IMR-90 (cell line): ENCODE data around the gene WWC2. TPM values are rescaled to one million over a fixed set of nuclear protein-coding genes. Genes with fewer than 3 reads are reported as not detected.

Experiments
- ATAC-seq: fragments of 200-7000 bp; cut with Tn5 transposase; 2 replicates; pipeline ENCODE4 v1.9.1; 2020; ENCODE audit warnings: low read depth, mild to moderate bottlenecking, moderate library complexity
- BruUV-seq: library from RNA; stranded (reverse); fragments of 400-500 nt; replicated peaks from 2 replicates; lab custom pipeline; 2021; lab: Mats Ljungman, UMichigan
- CTCF ChIA-PET: fragments of 300-600 bp; formaldehyde crosslinking; extraction: SDS; loops from one replicate; lab custom pipeline; 2021; ENCODE audit warnings: antibody characterized with exemption; lab: Yijun Ruan, JAX
- POLR2A ChIA-PET: fragments of 300-600 bp; sonication (Branson Sonifier 250); formaldehyde crosslinking; loops from one replicate; lab custom pipeline; 2022; ENCODE audit warnings: antibody characterized with exemption; ENCODE audit not compliant: unreplicated experiment; lab: Charles Lee
- DNase-seq: peaks from one replicate; pipeline ENCODE4 v3.0.0; 2013
- H2AFZ ChIP-seq: replicated peaks from 2 replicates; pipeline ENCODE3; 2013; ENCODE audit warnings: low read length, mild to moderate bottlenecking; ENCODE audit not compliant: poor library complexity
- H2AK5ac ChIP-seq: 2 replicates; pipeline ENCODE4 v1.6.1; 2013; ENCODE audit warnings: low read depth, low read length, inconsistent platforms
- H2AK9ac ChIP-seq: replicated peaks from 2 replicates; pipeline ENCODE3; 2013; ENCODE audit warnings: mild to moderate bottlenecking, low read depth, low read length, moderate library complexity; ENCODE audit not compliant: poor library complexity
- H2BK120ac ChIP-seq: 2 replicates; pipeline ENCODE4 v1.6.1; 2013; ENCODE audit warnings: low read depth, low read length, inconsistent platforms
- H2BK15ac ChIP-seq: 3 replicates; pipeline ENCODE4 v1.6.1; 2013; ENCODE audit warnings: low read depth, low read length, inconsistent platforms
- H2BK20ac ChIP-seq: 2 replicates; pipeline ENCODE4 v1.6.1; 2013; ENCODE audit warnings: low read depth, mild to moderate bottlenecking, inconsistent platforms, low read length, moderate library complexity
- H2BK5ac ChIP-seq: 2 replicates; pipeline ENCODE4 v1.6.1; 2013; ENCODE audit warnings: mild to moderate bottlenecking, low read depth, low read length, inconsistent platforms; ENCODE audit not compliant: poor library complexity, severe bottlenecking
- H3K14ac ChIP-seq: replicated peaks from 2 replicates; pipeline ENCODE4 v1.6.1; 2013; ENCODE audit warnings: low read depth, low read length, inconsistent platforms
- H3K18ac ChIP-seq: 2 replicates; pipeline ENCODE4 v1.6.1; 2013; ENCODE audit warnings: low read depth, low read length, control low read depth
- H3K23ac ChIP-seq: 2 replicates; pipeline ENCODE4 v1.6.1; 2013; ENCODE audit warnings: low read depth, low read length, inconsistent platforms
- H3K27ac ChIP-seq: 2 replicates; pipeline ENCODE4 v1.5.1; 2013; ENCODE audit warnings: mild to moderate bottlenecking, control low read depth, low read length; ENCODE audit not compliant: insufficient read depth
- H3K27me3 ChIP-seq: 2 replicates; pipeline ENCODE4 v1.6.1; 2013; ENCODE audit warnings: low read length; ENCODE audit not compliant: control insufficient read depth, insufficient read depth
- H3K36me3 ChIP-seq: 2 replicates; pipeline ENCODE4 v1.6.1; 2013; ENCODE audit warnings: low read length, mixed read lengths; ENCODE audit not compliant: control insufficient read depth, insufficient read depth
- H3K4ac ChIP-seq: 2 replicates; pipeline ENCODE4 v1.6.1; 2013; ENCODE audit warnings: low read depth, low read length, inconsistent platforms
- H3K4me1 ChIP-seq: 2 replicates; pipeline ENCODE4 v1.6.1; 2013; ENCODE audit warnings: low read length, mixed read lengths; ENCODE audit not compliant: control insufficient read depth, insufficient read depth
- H3K4me2 ChIP-seq: 2 replicates; pipeline ENCODE4 v1.6.1; 2013; ENCODE audit warnings: low read depth, mild to moderate bottlenecking, control low read depth, low read length, moderate library complexity
- H3K4me3 ChIP-seq: 2 replicates; pipeline ENCODE4 v1.5.1; 2013; ENCODE audit warnings: low read depth, mild to moderate bottlenecking, control low read depth, low read length, moderate library complexity; ENCODE audit not compliant: insufficient read depth
- H3K56ac ChIP-seq: 2 replicates; pipeline ENCODE4 v1.6.1; 2013; ENCODE audit warnings: low read length, inconsistent platforms; ENCODE audit not compliant: insufficient read depth; ENCODE audit errors: extremely low read depth
- H3K79me1 ChIP-seq, 2 experiments: 2 replicates each; pipeline ENCODE4 v1.6.1; 2013; ENCODE audit warnings: low read length in 2 of 2, inconsistent platforms in 1 of 2, low read depth in 1 of 2
- H3K9ac ChIP-seq: 2 replicates; pipeline ENCODE4 v1.6.1; 2013; ENCODE audit warnings: low read depth, low read length, control low read depth
- H3K9me1 ChIP-seq: 2 replicates; pipeline ENCODE4 v1.6.1; 2013; ENCODE audit warnings: low read length, inconsistent platforms; ENCODE audit not compliant: insufficient read depth
- H3K9me3 ChIP-seq: 2 replicates; pipeline ENCODE4 v1.6.1; 2013; ENCODE audit warnings: low read length; ENCODE audit not compliant: control insufficient read depth, insufficient read depth
- H4K20me1 ChIP-seq: 2 replicates; pipeline ENCODE4 v1.6.1; 2013; ENCODE audit warnings: low read length, inconsistent platforms; ENCODE audit not compliant: insufficient read depth
- H4K5ac ChIP-seq: 2 replicates; pipeline ENCODE4 v1.6.1; 2013; ENCODE audit warnings: mild to moderate bottlenecking, low read depth, low read length, control low read depth
- H4K8ac ChIP-seq, 2 experiments: 2 replicates each; pipeline ENCODE4 v1.6.1; 2013; ENCODE audit warnings: low read depth in 2 of 2, low read length in 2 of 2, control low read depth in 1 of 2, inconsistent platforms in 1 of 2
- H4K91ac ChIP-seq: 2 replicates; pipeline ENCODE4 v1.6.1; 2013; ENCODE audit warnings: low read depth, low read length, inconsistent platforms; ENCODE audit not compliant: insufficient read depth
- CEBPB ChIP-seq: IDR thresholded peaks from 2 replicates; pipeline ENCODE4 v1.6.1; 2012; ENCODE audit warnings: low read depth, low read length, improper control_type of control experiment
- FOS ChIP-seq: fragments of 150-350 bp; IDR thresholded peaks from 2 replicates; pipeline ENCODE4 v1.6.1; 2016; ENCODE audit warnings: low read depth, low read length
- MXI1 ChIP-seq: IDR thresholded peaks from 2 replicates; pipeline ENCODE4 v1.6.1; 2012; ENCODE audit warnings: low read depth, mild to moderate bottlenecking, low read length, moderate library complexity, borderline replicate concordance
- POLR2A ChIP-seq: IDR thresholded peaks from 2 replicates; pipeline ENCODE4 v1.6.1; 2012; ENCODE audit warnings: mild to moderate bottlenecking, low read depth, low read length
- RCOR1 ChIP-seq: IDR thresholded peaks from 2 replicates; pipeline ENCODE4 v1.6.1; 2012; ENCODE audit warnings: mild to moderate bottlenecking, low read length, improper control_type of control experiment; ENCODE audit not compliant: insufficient replicate concordance
- SMC3 ChIP-seq: fragments of 150-350 bp; IDR thresholded peaks from 2 replicates; pipeline ENCODE4 v1.6.1; 2016; ENCODE audit warnings: low read depth, mild to moderate bottlenecking, antibody characterized with exemption, low read length, moderate library complexity
- WGBS, 2 experiments: methylation state at CpG; one replicate each; pipeline versions ENCODE4 v1.1.5 to v1.1.7; 2013; ENCODE audit warnings: missing lambda C conversion rate in 2 of 2; ENCODE audit not compliant: insufficient read length in 1 of 2; ENCODE audit errors: extremely low coverage in 2 of 2; 5-methylcytosine and 5-hydroxymethylcytosine counted together
- dilution Hi-C: fragments of 300-500 bp; cut with HindIII; formaldehyde crosslinking; loops from one replicate; pipeline ENCODE4 v1.14.3; 2018; ENCODE audit warnings: low sequenced_read_pairs; ENCODE audit not compliant: unreplicated experiment
- in situ Hi-C: fragments of 300-500 bp; cut with MboI; formaldehyde crosslinking; loops from 3 replicates; pipeline ENCODE4 v1.14.3; 2019; ENCODE audit warnings: low sequenced_read_pairs, inconsistent platforms, mixed read lengths
- intact Hi-C: fragments of 100-400 bp; cut with micrococcal nuclease; formaldehyde crosslinking; loops from 2 replicates; pipeline ENCODE4 v1.10.0; 2022
- polyA plus RNA-seq, 3 experiments: library from polyadenylated mRNA; depleted of rRNA; stranded (reverse); fragments of >200 nt; gene quantifications; 2 replicates each; pipeline ENCODE4 v1.2.3, GENCODE V29; 2012; ENCODE audit warnings: low replicate concordance in 1 of 3
- total RNA-seq: library from RNA; depleted of rRNA; stranded (reverse); fragments of >200 nt; gene quantifications from 2 replicates; pipeline ENCODE4 v1.2.3, GENCODE V29; 2012

Gene WWC2
- total and polyA plus RNA-seq, 2 of the 4 experiments (the other 2 are of a cell fraction), result 26.6 to 27.4 TPM

DNA sequence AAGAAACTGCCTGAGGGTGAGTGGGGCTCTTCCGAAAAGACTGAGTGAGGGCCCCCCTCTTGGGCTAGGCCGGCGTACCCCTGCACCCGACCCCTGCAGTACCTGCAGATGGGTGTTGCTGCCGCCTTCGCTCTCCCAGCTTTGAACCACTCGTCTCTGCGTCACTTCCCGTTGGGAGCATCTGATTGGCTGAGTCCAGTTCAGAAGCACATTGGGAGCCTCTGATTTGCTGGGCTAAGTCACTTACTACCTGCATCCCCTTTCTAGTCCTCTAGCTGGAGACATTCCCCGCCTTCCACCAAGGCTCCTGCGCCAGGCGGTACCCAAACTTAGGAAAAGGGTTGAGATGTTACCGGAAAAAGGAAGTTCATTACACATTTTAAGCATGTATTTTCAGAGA lies 20.4 kb upstream of the WWC2 start:
- Histone ChIP-seq H4K20me1 (no peaks in the 10 kb centered on the region), H3K27me3 (no peaks in the 10 kb centered on the region), H4K5ac (no peak overlapping the region), H3K9ac (no peak overlapping the region), H3K36me3 (no peaks in the 10 kb centered on the region), H3K27ac (no peak overlapping the region), H2BK20ac (no peak overlapping the region), H2BK15ac (no peak overlapping the region), H3K79me1 (no peaks in the 10 kb centered on the region), H2AK9ac (no peak overlapping the region), H2AK5ac (no peak overlapping the region), H3K4me3 (no peak overlapping the region), H3K4me2 (no peak overlapping the region), H3K4me1 (peaks cover 5% of the 10 kb centered on the region), H3K23ac (no peak overlapping the region), H3K4ac (no peak overlapping the region), H2BK5ac (no peak overlapping the region), H3K9me3 (no peaks in the 10 kb centered on the region), H4K8ac (no peak overlapping the region), H2AFZ (no peak overlapping the region), H3K14ac (no peak overlapping the region), H4K91ac (no peak overlapping the region), H2BK120ac (no peak overlapping the region), H3K56ac (no peak overlapping the region), H3K18ac (no peak overlapping the region), H3K9me1 (0 out of 2 replicates have a peak, but pooled peaks cover 3% of the 10 kb centered on the region)
- 91% methylated on average over 4 of the region's 13 CpGs; no CpG with 5 or more reads in 1 of the 2 experiments for WGBS, 2 experiments
- no peak for DNase-seq
- CTCF ChIA-PET, result no interaction called here
- intact Hi-C loops (no loop called here), dilution Hi-C loops (no loop called here), in situ Hi-C loops (loop anchor here (10.0 kb wide), 2 partner anchors 144 to 326 kb away; no protein-coding TSS in a partner anchor)
- ATAC-seq, result no peak
- POLR2A ChIA-PET, result no interaction called here
- BruUV-seq, result no TSS peak
- TF ChIP-seq FOS (no peak), RCOR1 (no peak), POLR2A (no peak), MXI1 (no peak), CEBPB (no peak), SMC3 (no peak)
